HepG2 (cell line): ENCODE data around the gene AK3. TPM values are rescaled to one million over a fixed set of nuclear protein-coding genes. Genes with fewer than 3 reads are reported as not detected.

Experiments
- EEA1 ChIP-seq: sonication (generic); formaldehyde crosslinking; IDR thresholded peaks from 2 replicates; pipeline ENCODE4 v1.5.1; 2020; ENCODE audit warnings: mild to moderate bottlenecking, missing genetic modification reagents, borderline replicate concordance
- JARID2 ChIP-seq: sonication (generic); formaldehyde crosslinking; IDR thresholded peaks from 2 replicates; pipeline ENCODE4 v1.8.1; 2023; ENCODE audit warnings: missing genetic modification reagents, inconsistent platforms; ENCODE audit not compliant: insufficient replicate concordance
- KLF16 ChIP-seq, 2 experiments: sonication (generic) in 1 of 2; formaldehyde crosslinking in 1 of 2; IDR thresholded peaks; 2 replicates each; pipeline versions ENCODE4 v1.6.1 to v1.8.0; 2016 to 2023; ENCODE audit warnings: missing genetic modification reagents in 2 of 2, missing compliant biosample characterization in 1 of 2
- LCORL ChIP-seq, 2 experiments: fragments of 450-650 bp in 1 of 2; sonication (generic) in 1 of 2; formaldehyde crosslinking in 1 of 2; IDR thresholded peaks; 2 replicates each; pipeline versions ENCODE4 v1.5.0 to v1.6.1; 2017 to 2020; ENCODE audit warnings: antibody characterized with exemption in 1 of 2, missing genetic modification reagents in 1 of 2
- MAF1 ChIP-seq: sonication (generic); formaldehyde crosslinking; IDR thresholded peaks from 2 replicates; pipeline ENCODE4 v1.5.0; 2020; ENCODE audit warnings: missing genetic modification reagents, borderline replicate concordance
- MYNN ChIP-seq: sonication (generic); formaldehyde crosslinking; IDR thresholded peaks from 2 replicates; pipeline ENCODE4 v1.4.0; 2020; ENCODE audit warnings: mild to moderate bottlenecking, low read depth, missing genetic modification reagents
- NCOA1 ChIP-seq: sonication (generic); formaldehyde crosslinking; IDR thresholded peaks from 2 replicates; pipeline ENCODE4 v1.9.0; 2021; ENCODE audit warnings: missing genetic modification reagents
- RERE ChIP-seq: IDR thresholded peaks from 2 replicates; pipeline ENCODE4 v1.6.1; 2016; ENCODE audit warnings: low read depth, missing genetic modification reagents, missing compliant biosample characterization
- RNF219 ChIP-seq: sonication (generic); formaldehyde crosslinking; IDR thresholded peaks from 2 replicates; pipeline ENCODE4 v1.5.0; 2020; ENCODE audit warnings: mild to moderate bottlenecking, missing genetic modification reagents
- UBTF ChIP-seq: sonication (generic); formaldehyde crosslinking; IDR thresholded peaks from 2 replicates; pipeline ENCODE4 v1.4.0; 2020; ENCODE audit warnings: mild to moderate bottlenecking, missing genetic modification reagents
- ZBTB43 ChIP-seq: sonication (generic); formaldehyde crosslinking; conservative IDR thresholded peaks from 2 replicates; pipeline ENCODE4 v1.4.0; 2020; ENCODE audit warnings: missing genetic modification reagents
- ZNF383 ChIP-seq: sonication (generic); formaldehyde crosslinking; IDR thresholded peaks from 2 replicates; pipeline ENCODE4 v1.4.0; 2020; ENCODE audit warnings: missing genetic modification reagents, mild to moderate bottlenecking, borderline replicate concordance
- ZNF543 ChIP-seq: sonication (generic); formaldehyde crosslinking; IDR thresholded peaks from 2 replicates; pipeline ENCODE4 v1.4.0; 2020; ENCODE audit warnings: mild to moderate bottlenecking, missing genetic modification reagents
- ZNF547 ChIP-seq: sonication (generic); formaldehyde crosslinking; IDR thresholded peaks from 2 replicates; pipeline ENCODE4 v1.5.1; 2020; ENCODE audit warnings: mild to moderate bottlenecking, missing genetic modification reagents
- ZNF558 ChIP-seq: sonication (generic); formaldehyde crosslinking; IDR thresholded peaks from 2 replicates; pipeline ENCODE4 v1.9.0; 2022; ENCODE audit warnings: mild to moderate bottlenecking, missing genetic modification reagents, borderline replicate concordance
- polyA plus RNA-seq, 8 experiments: library from polyadenylated mRNA; depleted of rRNA in 3 of 8; stranded (reverse) in 7 of 8; unstranded in 1 of 8; fragments of >200 nt; fragmentation: Illumina TruSeq in 4 of 8; extraction: Trizol in 4 of 8; gene quantifications; 2 replicates each; pipeline versions ENCODE4 v1.2.1 to v1.2.3, GENCODE V29; 2011 to 2016; ENCODE audit warnings: low read depth in 4 of 8, missing spikeins in 1 of 8, mixed read lengths in 1 of 8; ENCODE audit not compliant: insufficient read depth in 1 of 8
- total RNA-seq, 5 experiments: library from RNA; depleted of rRNA; stranded (reverse); fragments of >200 nt; fragmentation: Illumina TruSeq; extraction: Trizol; gene quantifications; 2 replicates each; pipeline ENCODE4 v1.2.3, GENCODE V29; 2016; ENCODE audit warnings: low read depth in 1 of 5

Gene AK3
- total and polyA plus RNA-seq, 2 of the 13 experiments (the other 11 are each of a cell fraction or from before 2014, with no cell fraction given), result 76.8 to 109 TPM

- TF ChIP-seq ZNF547 (CRISPR knock-in tag) (peak; percentile 76), JARID2 (no peak), NCOA1 (CRISPR knock-in tag) (no peak), RERE (CRISPR knock-in tag) (no peak), ZBTB43 (CRISPR knock-in tag) (no peak), ZNF558 (no peak), ZNF383 (CRISPR knock-in tag) (no peak), ZNF543 (CRISPR knock-in tag) (no peak; the same call in 1 of the 2 replicates), UBTF (peak; percentile 97), MYNN (CRISPR knock-in tag) (no peak), RNF219 (CRISPR knock-in tag) (no peak), KLF16 (CRISPR knock-in tag; IDR thresholded peaks at IDR 0.05) (peak in 1 of 2 experiments; percentile 90; a peak in 2 of 4 replicates), LCORL (IDR thresholded peaks at IDR 0.05) (no peak), LCORL (CRISPR knock-in tag; IDR thresholded peaks at IDR 0.05) (no peak), EEA1 (CRISPR knock-in tag) (peak; percentile 72; the same call in 1 of the 2 replicates), MAF1 (CRISPR knock-in tag) (0 out of 2 replicates have a peak, but pooled peaks have one; percentile 47)
Observed at GRCh38 chr9:4662108-4662988, 78.7 kb downstream of the AK3 start, which contains the start of gene PLPP6 (continued).
